IPS-18a (cell line): ENCODE results near the gene LARP4.
A peak's percentile ranks its signal among the peaks of the same experiment; 100 is the strongest.
"Not testable (repeated sequence)": the region's sequence is repeated elsewhere in the genome, so short reads cannot be mapped to it uniquely, and the experiment has no call there.

ENCODE experiments used
- H3K27ac ChIP-seq: one replicate; pipeline ENCODE4 v1.5.1; 2013; ENCODE audit warnings: low read length
- H3K27me3 ChIP-seq: one replicate; pipeline ENCODE4 v1.6.1; 2013; ENCODE audit warnings: mild to moderate bottlenecking, low read length; ENCODE audit not compliant: control insufficient read depth, insufficient read depth
- H3K36me3 ChIP-seq: one replicate; pipeline ENCODE4 v1.6.1; 2013; ENCODE audit warnings: low read depth, low read length; ENCODE audit not compliant: control insufficient read depth
- H3K4me1 ChIP-seq: one replicate; pipeline ENCODE4 v1.6.1; 2013; ENCODE audit warnings: low read depth, low read length; ENCODE audit not compliant: control insufficient read depth
- H3K4me3 ChIP-seq: one replicate; pipeline ENCODE4 v1.5.1; 2013; ENCODE audit warnings: low read length
- H3K9ac ChIP-seq: one replicate; pipeline ENCODE4 v1.6.1; 2013; ENCODE audit warnings: mild to moderate bottlenecking, low read length, moderate library complexity
- H3K9me3 ChIP-seq: one replicate; pipeline ENCODE4 v1.6.1; 2013; ENCODE audit warnings: low read depth, low read length; ENCODE audit not compliant: control insufficient read depth

The LARP4 gene

GRCh38 chr12:50400638-50401499 lies at the start of gene LARP4:
LARP4 (plus strand) TSS chr12:50400885; CDS start chr12:50401011, 126 bp downstream.
- Histone ChIP-seq H3K27me3 (no peaks in the 10 kb centered on the region), H3K9me3 (no peaks in the 10 kb centered on the region), H3K27ac (peak within 1 kb of the TSS; percentile 76), H3K9ac (peak within 1 kb of the TSS; percentile 87), H3K36me3 (no peaks in the 10 kb centered on the region), H3K4me1 (peaks cover 11% of the 10 kb centered on the region), H3K4me3 (peak within 1 kb of the TSS; percentile 98)

- no peak overlapping the region for H3K27ac ChIP-seq
- H3K36me3 ChIP-seq = no peaks in the 10 kb centered on the region
Observed at GRCh38 chr12:50351120-50352043, 49.3 kb upstream of the LARP4 start.

GRCh38 chr12:50353404-50353803 lies 47.3 kb upstream of the LARP4 start:
- H3K4me1 ChIP-seq = peaks cover 8% of the 10 kb centered on the region
- H3K9me3 ChIP-seq = no peaks in the 10 kb centered on the region
- no peak overlapping the region for H3K27ac ChIP-seq
- H3K27me3 ChIP-seq = no peaks in the 10 kb centered on the region
- no peak overlapping the region for H3K9ac ChIP-seq
- no peaks in the 10 kb centered on the region for H3K36me3 ChIP-seq
- no peak overlapping the region for H3K4me3 ChIP-seq

More at GRCh38 chr12:50351120-50352043, 49.3 kb upstream of the LARP4 start:
- no peak overlapping the region for H3K9ac ChIP-seq
- no peaks in the 10 kb centered on the region for H3K27me3 ChIP-seq
- H3K9me3 ChIP-seq = no peaks in the 10 kb centered on the region
- no peak overlapping the region for H3K4me3 ChIP-seq
- peaks cover 8% of the 10 kb centered on the region for H3K4me1 ChIP-seq

DNA sequence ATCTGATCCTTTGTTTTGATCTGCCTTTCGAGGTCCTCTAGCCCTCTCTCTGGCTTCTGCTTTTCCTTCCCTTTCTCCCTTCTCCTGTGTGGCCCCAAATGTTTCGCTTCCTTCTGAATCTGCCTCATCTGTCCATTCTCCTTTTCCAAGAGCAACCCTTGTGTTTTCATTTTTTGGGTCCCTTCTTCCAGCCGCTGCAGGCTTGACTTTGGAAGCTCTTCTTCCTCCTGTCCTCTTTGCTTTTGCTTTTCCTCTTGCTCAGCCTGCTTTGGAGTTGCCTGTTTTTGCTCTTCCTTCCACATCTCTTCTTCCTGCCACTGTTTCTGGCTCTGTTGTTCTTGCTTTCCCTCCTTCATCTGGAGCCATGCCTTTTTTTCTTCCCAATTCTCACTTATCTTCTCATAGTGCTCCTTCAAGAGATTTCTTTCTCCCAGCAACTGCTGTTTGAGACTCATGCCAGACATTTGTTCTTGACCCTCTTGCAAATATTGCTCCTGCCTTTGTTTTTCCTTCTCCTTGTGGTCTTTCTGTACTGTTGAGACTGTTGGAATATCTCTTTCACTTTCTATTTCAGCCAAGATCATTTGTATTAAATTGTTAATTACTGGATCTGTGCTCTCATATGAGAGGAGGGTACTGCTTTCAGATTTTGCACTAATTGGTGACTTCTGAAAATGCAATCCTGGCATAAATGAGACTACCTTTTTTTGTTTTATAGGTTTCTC lies 46.7 kb upstream of the LARP4 start:
- no peak overlapping the region for H3K9ac ChIP-seq
- no peak overlapping the region for H3K27ac ChIP-seq
- H3K27me3 ChIP-seq = no peaks in the 10 kb centered on the region
- H3K4me3 ChIP-seq = no peak overlapping the region
- H3K36me3 ChIP-seq = no peaks in the 10 kb centered on the region
- H3K9me3 ChIP-seq = no peaks in the 10 kb centered on the region
- H3K4me1 ChIP-seq = peaks cover 8% of the 10 kb centered on the region

DNA sequence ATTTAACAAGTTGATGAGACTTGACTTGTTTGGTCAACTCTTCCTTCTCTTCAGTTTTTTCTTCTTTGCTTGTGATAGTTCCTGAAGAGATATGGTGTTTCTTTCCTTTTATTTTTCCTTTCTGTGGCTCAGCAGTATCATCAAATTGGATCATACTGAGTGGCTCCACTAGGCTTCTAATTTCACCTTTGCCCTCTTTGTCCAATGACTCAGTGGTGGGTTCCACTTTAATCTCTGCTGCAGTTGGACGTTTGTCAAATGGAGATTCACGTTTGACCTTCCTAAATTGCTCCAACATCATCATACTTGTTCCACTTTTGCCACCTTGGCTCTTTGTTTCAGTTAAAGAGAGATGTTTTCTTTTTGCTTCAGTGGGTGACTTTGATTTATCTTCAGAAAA lies 45.8 kb upstream of the LARP4 start:
- Histone ChIP-seq H3K4me1 (peaks cover 8% of the 10 kb centered on the region), H3K9me3 (no peaks in the 10 kb centered on the region), H3K4me3 (no peak overlapping the region), H3K27ac (no peak overlapping the region), H3K36me3 (no peaks in the 10 kb centered on the region), H3K27me3 (no peaks in the 10 kb centered on the region), H3K9ac (no peak overlapping the region)

GRCh38 chr12:50355365-50355764 lies 45.3 kb upstream of the LARP4 start:
- Histone ChIP-seq H3K27ac (no peak overlapping the region), H3K27me3 (no peaks in the 10 kb centered on the region), H3K36me3 (no peaks in the 10 kb centered on the region), H3K4me1 (peaks cover 8% of the 10 kb centered on the region), H3K9me3 (no peaks in the 10 kb centered on the region), H3K4me3 (no peak overlapping the region), H3K9ac (no peak overlapping the region)

DNA sequence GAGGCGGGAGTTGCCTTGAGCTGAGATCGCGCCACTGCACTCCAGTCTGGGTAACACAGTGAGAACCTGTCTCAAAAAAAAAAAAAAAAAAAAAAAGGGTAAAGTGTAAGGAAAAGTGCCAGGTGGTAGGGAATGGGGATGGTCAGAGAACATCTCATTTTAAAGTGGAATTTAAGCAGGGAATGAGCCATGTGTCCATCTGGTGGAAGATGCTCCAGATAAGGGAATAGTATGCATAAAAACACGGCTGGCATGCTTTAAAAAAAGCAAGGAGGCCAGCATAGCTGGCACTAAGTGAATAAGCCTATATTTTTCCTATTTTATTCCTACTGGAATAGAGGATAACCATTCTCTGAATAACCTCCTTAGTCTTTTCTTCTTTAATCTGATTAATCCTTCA lies 38.0 kb upstream of the LARP4 start:
- Histone ChIP-seq H3K9me3 (no peaks in the 10 kb centered on the region), H3K36me3 (no peaks in the 10 kb centered on the region), H3K27me3 (no peaks in the 10 kb centered on the region), H3K9ac (no peak overlapping the region), H3K4me1 (no peaks in the 10 kb centered on the region), H3K4me3 (no peak overlapping the region), H3K27ac (no peak overlapping the region)

DNA sequence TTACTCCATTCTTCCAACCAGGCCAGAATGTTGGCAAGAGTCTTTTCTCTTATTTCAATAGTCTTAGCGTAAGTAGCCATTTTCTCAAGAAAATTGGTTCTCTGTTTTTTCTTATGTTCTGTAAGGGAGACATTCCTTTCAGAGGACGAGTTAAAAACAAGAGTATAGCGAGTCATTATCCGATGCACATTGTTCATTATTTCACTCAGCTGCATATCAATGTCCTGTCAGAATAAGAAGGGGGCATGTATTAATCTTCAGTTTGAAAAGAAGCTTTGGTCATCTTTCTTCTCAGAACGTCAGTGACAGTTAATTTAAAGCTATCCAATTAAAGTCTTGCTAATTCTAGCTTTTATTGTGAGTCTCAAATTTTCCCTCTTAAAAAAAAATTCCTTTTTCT lies 37.5 kb upstream of the LARP4 start:
- Histone ChIP-seq H3K36me3 (no peaks in the 10 kb centered on the region), H3K4me3 (no peak overlapping the region), H3K9ac (no peak overlapping the region), H3K4me1 (no peaks in the 10 kb centered on the region), H3K27me3 (no peaks in the 10 kb centered on the region), H3K9me3 (no peaks in the 10 kb centered on the region), H3K27ac (no peak overlapping the region)

DNA sequence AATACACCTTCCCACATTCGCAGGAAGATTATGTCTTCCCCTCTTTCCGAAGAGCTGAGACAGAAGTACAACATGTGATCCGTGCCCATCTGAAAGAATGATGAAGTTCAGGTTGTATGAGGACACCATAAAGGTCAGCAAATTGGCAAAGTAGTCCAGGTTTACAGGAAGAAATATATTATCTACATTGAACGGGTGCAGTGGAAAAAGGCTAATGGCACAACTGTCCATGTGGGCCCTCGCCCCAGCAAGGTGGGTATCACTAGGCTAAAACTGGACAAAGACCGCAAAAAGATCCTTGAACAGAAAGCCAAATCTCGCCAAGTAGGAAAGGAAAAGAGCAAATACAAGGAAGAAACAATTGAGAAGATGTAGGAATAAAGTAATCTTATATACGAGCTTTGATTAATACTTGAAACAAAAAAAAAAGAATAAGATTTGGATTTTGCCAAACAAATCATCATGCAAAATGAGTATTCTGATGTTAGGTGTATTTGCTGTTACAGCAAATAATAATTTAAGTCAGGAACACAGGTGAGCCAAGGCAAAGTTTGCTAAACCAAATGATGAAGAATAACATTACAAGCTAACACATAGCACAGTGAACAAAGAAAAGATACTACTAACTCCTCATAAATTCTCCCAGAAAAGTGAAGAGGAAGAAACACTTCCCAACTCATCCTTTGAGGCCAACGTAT lies 34.8 kb upstream of the LARP4 start:
- Histone ChIP-seq H3K4me1 (no peaks in the 10 kb centered on the region), H3K9ac (no peak overlapping the region), H3K36me3 (no peaks in the 10 kb centered on the region), H3K4me3 (no peak overlapping the region), H3K27ac (no peak overlapping the region), H3K27me3 (no peaks in the 10 kb centered on the region), H3K9me3 (no peaks in the 10 kb centered on the region)

DNA sequence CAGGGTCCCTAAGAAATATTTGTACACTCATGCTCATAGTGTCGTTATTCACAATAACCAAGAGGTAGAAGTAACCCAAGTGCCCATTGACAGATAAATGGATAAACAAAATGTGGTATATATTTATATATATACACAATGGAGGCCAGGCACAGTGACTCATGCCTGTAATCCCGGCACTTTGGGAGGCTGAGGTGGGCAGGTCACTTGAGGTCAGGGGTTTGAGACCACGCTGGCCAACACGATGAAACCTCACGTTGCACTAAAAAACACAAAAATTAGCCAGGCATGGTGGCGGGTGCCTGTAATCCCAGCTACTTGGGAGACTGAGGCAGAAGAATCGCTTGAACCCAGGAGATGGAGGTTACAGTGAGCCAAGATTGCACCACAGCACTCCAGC lies 30.0 kb upstream of the LARP4 start:
- H3K27me3 ChIP-seq, H3K4me1 ChIP-seq, H3K36me3 ChIP-seq, H3K9me3 ChIP-seq, H3K9ac ChIP-seq, H3K4me3 ChIP-seq, H3K27ac ChIP-seq: not testable (repeated sequence)

DNA sequence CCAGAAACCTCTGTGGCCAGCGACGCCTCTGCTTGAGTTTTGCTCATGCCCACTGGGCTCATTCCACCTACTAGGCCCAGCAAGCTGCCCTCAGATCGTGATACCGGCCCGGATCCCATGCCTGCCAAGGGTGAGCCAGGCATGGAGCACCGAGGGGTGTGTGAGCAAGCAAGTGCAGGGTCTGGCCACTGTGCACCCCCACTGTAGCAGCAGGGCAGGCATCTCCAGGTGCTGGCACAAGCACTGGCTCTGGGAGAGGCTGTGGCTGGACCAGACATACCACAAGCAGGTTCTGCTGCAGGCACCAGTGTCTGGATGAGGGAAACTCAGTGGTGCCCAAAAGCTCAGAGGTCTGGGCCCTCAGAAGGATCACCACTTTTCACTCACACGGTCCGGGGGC lies 24.9 kb upstream of the LARP4 start:
- no peaks in the 10 kb centered on the region for H3K27me3 ChIP-seq
- no peaks in the 10 kb centered on the region for H3K4me1 ChIP-seq
- H3K36me3 ChIP-seq = no peaks in the 10 kb centered on the region
- H3K9me3 ChIP-seq = no peaks in the 10 kb centered on the region
- no peak overlapping the region for H3K27ac ChIP-seq
- H3K4me3 ChIP-seq = no peak overlapping the region
- H3K9ac ChIP-seq = no peak overlapping the region
